HG02678 (cell line): ENCODE data around the gene ECSIT.
"Not testable (repeated sequence)": the region's sequence is repeated elsewhere in the genome, so short reads cannot be mapped to it uniquely, and the experiment has no call there.

Experiments used
- ATAC-seq: cut with Tn5 transposase; IDR thresholded peaks from one replicate; pipeline ENCODE4 v1.9.1; 2021; ENCODE audit warnings: mild to moderate bottlenecking, moderate library complexity; ENCODE audit not compliant: unreplicated experiment

ECSIT gene

GRCh38 chr19:11479898-11480714, 48.8 kb downstream of the ECSIT start:
- no peak for ATAC-seq

- ATAC-seq = no peak
Measured at GRCh38 chr19:11479090-11479897, 49.6 kb downstream of the ECSIT start.

GRCh38 chr19:11478167-11479089, 50.5 kb downstream of the ECSIT start:
- ATAC-seq = no peak

- no peak for ATAC-seq
Measured at GRCh38 chr19:11475861-11476260, 53.1 kb downstream of the ECSIT start.

- ATAC-seq = not testable (repeated sequence)
Measured at GRCh38 chr19:11475343-11475742, 53.6 kb downstream of the ECSIT start.

GRCh38 chr19:11473725-11474124, 55.2 kb downstream of the ECSIT start:
- ATAC-seq = no peak

GRCh38 chr19:11468266-11468845, 60.6 kb downstream of the ECSIT start:
- not testable (repeated sequence) for ATAC-seq

- no peak for ATAC-seq
Measured at GRCh38 chr19:11465600-11465999, 63.3 kb downstream of the ECSIT start.

- ATAC-seq = no peak
Measured at GRCh38 chr19:11464333-11465265, 64.3 kb downstream of the ECSIT start.

GRCh38 chr19:11463391-11463790, 65.5 kb downstream of the ECSIT start:
- ATAC-seq = no peak

GRCh38 chr19:11461453-11461852, 67.5 kb downstream of the ECSIT start:
- no peak for ATAC-seq

- ATAC-seq = no peak
Measured at GRCh38 chr19:11460207-11460606, 68.7 kb downstream of the ECSIT start.

GRCh38 chr19:11458912-11459311, 70.0 kb downstream of the ECSIT start:
- ATAC-seq = not testable (repeated sequence)

- no peak for ATAC-seq
Measured at GRCh38 chr19:11458236-11458900, 70.6 kb downstream of the ECSIT start.

- ATAC-seq = no peak
Measured at GRCh38 chr19:11457831-11458230, 71.1 kb downstream of the ECSIT start.

GRCh38 chr19:11457115-11457514, 71.8 kb downstream of the ECSIT start:
- ATAC-seq = no peak

- ATAC-seq = no peak
Measured at GRCh38 chr19:11456659-11457058, 72.3 kb downstream of the ECSIT start.
